Stomach (tissue), 4 donors: ENCODE data around the gene DDAH1.

Source experiments
- EP300 ChIP-seq: sonication (generic); formaldehyde crosslinking; IDR thresholded peaks from one replicate; pipeline ENCODE4 v1.6.1; 2017; ENCODE audit warnings: antibody characterized with exemption
- POLR2A ChIP-seq, 4 donors: fragments of 450-650 bp; IDR thresholded peaks; one replicate each; pipeline ENCODE4 v1.6.1; 2016; ENCODE audit warnings: antibody characterized with exemption in 4 of 4, control low read depth in 2 of 4, mild to moderate bottlenecking in 1 of 4, moderate library complexity in 1 of 4
- POLR2AphosphoS5 ChIP-seq, 3 donors: sonication (generic); formaldehyde crosslinking; IDR thresholded peaks; one replicate each; pipeline ENCODE4 v1.6.1; 2016; ENCODE audit warnings: antibody characterized with exemption in 3 of 3
- TF ChIP-seq, protein P1 (sequence below), 7 experiments: fragments of 450-650 bp in 4 of 7; fragments of 200-600 bp in 3 of 7; sonication (generic) in 3 of 7; IDR thresholded peaks; one replicate each; pipeline ENCODE4 v1.5.1; 2016 to 2019; ENCODE audit warnings: antibody characterized with exemption in 7 of 7, control low read depth in 2 of 7, mild to moderate bottlenecking in 1 of 7

DNA sequence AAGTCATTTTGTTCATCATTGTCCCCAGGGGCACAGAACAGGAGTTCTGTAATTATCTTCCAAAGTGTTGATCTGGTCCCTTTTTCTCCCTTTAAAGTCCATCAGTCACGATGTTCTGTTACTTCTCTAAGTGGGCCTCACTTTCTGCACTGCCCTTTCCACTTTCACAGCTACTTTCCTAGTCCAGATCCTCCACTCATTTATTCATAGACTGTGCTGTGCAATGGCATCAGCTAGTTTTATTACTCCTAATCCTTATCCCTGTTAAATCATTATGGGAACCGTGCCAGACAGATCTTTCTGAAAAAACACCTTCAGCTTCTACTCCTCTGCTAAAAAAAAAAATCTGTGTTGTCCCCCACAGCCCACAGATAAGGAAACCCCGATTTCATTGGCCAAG is 124.5 kb downstream of the DDAH1 start:
- no peak for TF ChIP-seq POLR2A (IDR thresholded peaks at IDR 0.05)
- TF ChIP-seq, protein P1, sequence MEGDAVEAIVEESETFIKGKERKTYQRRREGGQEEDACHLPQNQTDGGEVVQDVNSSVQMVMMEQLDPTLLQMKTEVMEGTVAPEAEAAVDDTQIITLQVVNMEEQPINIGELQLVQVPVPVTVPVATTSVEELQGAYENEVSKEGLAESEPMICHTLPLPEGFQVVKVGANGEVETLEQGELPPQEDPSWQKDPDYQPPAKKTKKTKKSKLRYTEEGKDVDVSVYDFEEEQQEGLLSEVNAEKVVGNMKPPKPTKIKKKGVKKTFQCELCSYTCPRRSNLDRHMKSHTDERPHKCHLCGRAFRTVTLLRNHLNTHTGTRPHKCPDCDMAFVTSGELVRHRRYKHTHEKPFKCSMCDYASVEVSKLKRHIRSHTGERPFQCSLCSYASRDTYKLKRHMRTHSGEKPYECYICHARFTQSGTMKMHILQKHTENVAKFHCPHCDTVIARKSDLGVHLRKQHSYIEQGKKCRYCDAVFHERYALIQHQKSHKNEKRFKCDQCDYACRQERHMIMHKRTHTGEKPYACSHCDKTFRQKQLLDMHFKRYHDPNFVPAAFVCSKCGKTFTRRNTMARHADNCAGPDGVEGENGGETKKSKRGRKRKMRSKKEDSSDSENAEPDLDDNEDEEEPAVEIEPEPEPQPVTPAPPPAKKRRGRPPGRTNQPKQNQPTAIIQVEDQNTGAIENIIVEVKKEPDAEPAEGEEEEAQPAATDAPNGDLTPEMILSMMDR (IDR thresholded peaks at IDR 0.05), result no peak
- TF ChIP-seq POLR2AphosphoS5 (IDR thresholded peaks at IDR 0.05), result no peak
- no peak for TF ChIP-seq EP300
